GM12878 (cell line): ENCODE results near the gene TNPO2. TPM values are rescaled to one million over a fixed set of nuclear protein-coding genes. Genes with fewer than 3 reads are reported as not detected.

Experiments used
- ATAC-seq: fragments of 200-7000 bp; cut with Tn5 transposase; 3 replicates; pipeline ENCODE4 v1.9.1; 2020; ENCODE audit warnings: mild to moderate bottlenecking, moderate library complexity
- BruUV-seq: library from RNA; stranded (reverse); fragments of 400-500 nt; replicated peaks from 2 replicates; lab custom pipeline; 2021; lab: Mats Ljungman, UMichigan
- CTCF ChIA-PET: fragments of 300-600 bp; sonication (Branson Sonifier 250); formaldehyde crosslinking; extraction: SDS; loops from one replicate; lab custom pipeline; 2021; ENCODE audit warnings: inconsistent platforms; lab: Yijun Ruan, JAX
- POLR2A ChIA-PET: fragments of 350-600 bp; formaldehyde crosslinking; extraction: SDS; loops from one replicate; lab custom pipeline; 2021; ENCODE audit warnings: inconsistent platforms; lab: Charles Lee
- RAD21 ChIA-PET: fragments of 300-600 bp; sonication (Branson Sonifier 250); formaldehyde crosslinking; loops from one replicate; lab custom pipeline; 2023; ENCODE audit warnings: antibody characterized with exemption; ENCODE audit not compliant: unreplicated experiment; lab: Charles Lee
- SMC1A ChIA-PET: fragments of 300-600 bp; sonication (Branson Sonifier 250); formaldehyde crosslinking; loops from one replicate; lab custom pipeline; 2023; ENCODE audit not compliant: unreplicated experiment, uncharacterized antibody; lab: Charles Lee
- DNase-seq: peaks from one replicate; pipeline ENCODE4 v3.0.0-alpha.2; 2011; ENCODE audit warnings: low read depth, low spot score
- FAIRE-seq: peaks from 3 replicates; lab custom pipeline; 2011; peaks lifted over from hg19 to GRCh38; lab: Jason Lieb, UNC
- H2AFZ ChIP-seq: 2 replicates; pipeline ENCODE4 v1.6.0; 2011; ENCODE audit warnings: low read depth, low read length, control low read depth; ENCODE audit not compliant: control insufficient read depth
- H3K27ac ChIP-seq: 2 replicates; pipeline ENCODE4 v1.5.1; 2011; ENCODE audit warnings: control low read depth; ENCODE audit not compliant: control insufficient read depth, insufficient read depth
- H3K27me3 ChIP-seq, 2 experiments: replicated peaks in 1 of 2; 2 replicates each; pipeline versions ENCODE4 v1.6.0 to v1.6.1; 2011; ENCODE audit warnings: low read length in 1 of 2; ENCODE audit not compliant: control insufficient read depth in 2 of 2, insufficient read depth in 2 of 2
- H3K36me3 ChIP-seq, 2 experiments: 2 replicates each; pipeline ENCODE4 v1.5.1; 2011; ENCODE audit warnings: low read length in 1 of 2; ENCODE audit not compliant: control insufficient read depth in 2 of 2, insufficient read depth in 2 of 2
- H3K4me1 ChIP-seq: 2 replicates; pipeline ENCODE4 v1.6.1; 2011; ENCODE audit warnings: mild to moderate bottlenecking, low read length, moderate library complexity, mixed read lengths; ENCODE audit not compliant: control insufficient read depth, insufficient read depth
- H3K4me2 ChIP-seq: 2 replicates; pipeline ENCODE4 v1.6.0; 2011; ENCODE audit warnings: control low read depth; ENCODE audit not compliant: control insufficient read depth, insufficient read depth
- H3K4me3 ChIP-seq: fragments of 200-600 bp; sonication (generic); 2 replicates; pipeline ENCODE4 v1.5.1; 2016
- H3K79me2 ChIP-seq: 2 replicates; pipeline ENCODE4 v1.6.0; 2011; ENCODE audit warnings: low read length; ENCODE audit not compliant: control insufficient read depth, insufficient read depth
- H3K9ac ChIP-seq: 2 replicates; pipeline ENCODE4 v1.8.0; 2011; ENCODE audit warnings: low read length, control low read depth, mixed read lengths; ENCODE audit not compliant: control insufficient read depth, insufficient read depth
- H3K9me3 ChIP-seq: replicated peaks from 3 replicates; pipeline ENCODE4 v1.5.1; 2011; ENCODE audit warnings: mild to moderate bottlenecking, low read length; ENCODE audit not compliant: control insufficient read depth, insufficient read depth
- H4K20me1 ChIP-seq: 2 replicates; pipeline ENCODE4 v1.6.0; 2011; ENCODE audit not compliant: control insufficient read depth, insufficient read depth
- CBX5 ChIP-seq: sonication (generic); IDR thresholded peaks from 2 replicates; pipeline ENCODE4 v1.6.1; 2016; ENCODE audit warnings: low read depth, moderate library complexity, mild to moderate bottlenecking, inconsistent platforms
- ETV6 ChIP-seq, 2 experiments: fragments of 450-650 bp in 1 of 2; IDR thresholded peaks in 1 of 2; conservative IDR thresholded peaks in 1 of 2; 2 replicates each; pipeline ENCODE4 v1.6.1; 2014; ENCODE audit warnings: antibody characterized with exemption in 1 of 2, borderline replicate concordance in 1 of 2, low read depth in 1 of 2, mild to moderate bottlenecking in 1 of 2, moderate library complexity in 1 of 2
- FOXM1 ChIP-seq: IDR thresholded peaks from 2 replicates; pipeline ENCODE4 v1.6.1; 2012; ENCODE audit warnings: low read depth, mild to moderate bottlenecking, inconsistent platforms, low read length, moderate library complexity
- KAT2A ChIP-seq: conservative IDR thresholded peaks from 2 replicates; pipeline ENCODE4 v1.6.1; 2011; ENCODE audit warnings: low read depth, low read length; ENCODE audit not compliant: control insufficient read depth
- NR2C2 ChIP-seq: IDR thresholded peaks from 2 replicates; pipeline ENCODE4 v1.6.1; 2011; ENCODE audit warnings: borderline replicate concordance, low read depth; ENCODE audit not compliant: control insufficient read depth, insufficient read length
- PML ChIP-seq: IDR thresholded peaks from 2 replicates; pipeline ENCODE4 v1.6.1; 2012; ENCODE audit warnings: low read length, inconsistent platforms
- ZNF217 ChIP-seq: fragments of 450-650 bp; IDR thresholded peaks from 2 replicates; pipeline ENCODE4 v1.6.1; 2017; ENCODE audit warnings: antibody characterized with exemption, mild to moderate bottlenecking
- ZNF622 ChIP-seq: fragments of 450-650 bp; IDR thresholded peaks from 2 replicates; pipeline ENCODE4 v1.6.1; 2017; ENCODE audit warnings: mild to moderate bottlenecking, inconsistent platforms
- ZZZ3 ChIP-seq: IDR thresholded peaks from 2 replicates; pipeline ENCODE4 v1.6.1; 2011; ENCODE audit warnings: low read depth; ENCODE audit not compliant: control insufficient read depth, insufficient read length
- WGBS: methylation state at CpG from one replicate; pipeline ENCODE4 v1.1.6; 2016; ENCODE audit warnings: low lambda C conversion rate; ENCODE audit not compliant: insufficient replicate concordance, insufficient coverage; ENCODE audit errors: missing lambda C conversion rate; 5-methylcytosine and 5-hydroxymethylcytosine counted together
- in situ Hi-C: fragments of 300-500 bp; cut with MboI; formaldehyde crosslinking; loops from 9 replicates; pipeline ENCODE4 v1.14.3; 2018; ENCODE audit warnings: mixed read lengths
- intact Hi-C: fragments of 100-400 bp; cut with micrococcal nuclease; formaldehyde crosslinking; loops from one replicate; pipeline ENCODE4 v1.14.2; 2022; ENCODE audit not compliant: unreplicated experiment
- polyA plus RNA-seq, 11 experiments: library from polyadenylated mRNA; depleted of rRNA in 4 of 11; unstranded in 6 of 11; stranded (reverse) in 5 of 11; fragments of >200 nt; fragmentation: Nextera tagmentation in 4 of 11; fragmentation: Illumina TruSeq in 1 of 11; extraction: Ambion mirVana in 4 of 11; extraction: Trizol in 1 of 11; gene quantifications; 1 replicate in 1 of 11; 2 replicates in 10 of 11; pipeline versions ENCODE4 v1.2.1 to v1.2.3, GENCODE V29; 2011 to 2016; ENCODE audit warnings: inconsistent platforms in 2 of 11, missing spikeins in 2 of 11, low read depth in 1 of 11
- total RNA-seq, 4 experiments: library from RNA; depleted of rRNA in 3 of 4; stranded (reverse); fragments of >200 nt in 3 of 4; fragmentation: Illumina TruSeq in 1 of 4; extraction: Trizol in 1 of 4; gene quantifications; 2 replicates each; pipeline versions ENCODE4 v1.2.1 to v1.2.3, GENCODE V29; 2013 to 2021

Gene TNPO2
- total and polyA plus RNA-seq, 10 of the 15 experiments (the other 5 are each of a cell fraction or from before 2014, with no cell fraction given) = 5.5 to 99.7 (median 29.6) TPM

DNA sequence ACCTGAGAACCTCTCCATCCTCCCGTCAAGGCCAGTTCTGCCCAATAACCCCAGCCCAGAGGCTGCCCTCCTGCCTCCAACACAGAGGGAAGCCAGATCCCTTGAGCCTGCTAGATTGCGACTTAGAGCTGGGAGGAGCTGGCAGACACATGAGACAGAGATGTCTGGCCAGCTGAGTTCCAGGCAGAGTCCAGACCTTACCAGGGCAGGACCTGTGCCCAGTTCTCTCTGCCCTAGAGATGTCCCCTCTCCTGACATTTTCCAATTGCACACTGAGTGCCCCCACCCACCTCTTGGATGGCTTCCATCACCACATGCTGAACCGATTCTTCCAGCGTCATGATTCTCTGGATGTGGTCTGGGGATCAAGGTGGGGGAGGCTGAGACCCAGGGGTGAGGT, 48.6 kb upstream of the TNPO2 start (continued):
- TF ChIP-seq ZNF217 (no peak), KAT2A (no peak)

DNA sequence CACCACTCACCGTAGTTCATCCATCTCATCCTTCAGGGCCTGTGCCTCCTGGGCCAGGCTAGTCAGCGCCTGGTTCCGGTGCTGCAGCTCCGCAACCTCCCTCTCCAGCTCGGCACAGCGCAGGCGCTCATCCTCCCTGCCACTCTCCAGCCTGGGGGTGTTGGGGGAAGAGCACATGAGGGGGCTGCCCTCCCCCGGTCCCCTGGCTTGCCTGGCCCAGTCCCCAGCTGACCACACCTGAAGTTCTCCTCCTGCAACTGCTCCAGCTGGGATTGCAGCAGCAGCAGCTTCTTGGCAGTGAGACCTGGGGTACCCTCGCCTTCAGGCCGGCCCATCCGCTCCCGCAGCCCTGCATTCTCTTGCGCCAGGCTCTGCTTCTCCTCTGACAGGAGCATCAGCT, 47.2 kb upstream of the TNPO2 start:
- RAD21 ChIA-PET = interaction anchor here (1.6 to 4.3 kb wide), 2 partner anchors 25 to 77 kb away, joined by 4 to 22 read pairs; no protein-coding TSS in a partner anchor
- no peaks in the 10 kb centered on the region for H4K20me1 ChIP-seq
- TF ChIP-seq ETV6 (conservative IDR thresholded peaks at IDR 0.05 in 1 of 2, IDR thresholded peaks at IDR 0.05 in 1 of 2; ENCODE audit: borderline replicate concordance in 1 of 2, low read depth in 1 of 2) = no peak
- no peak for TF ChIP-seq ZZZ3
- no peak for TF ChIP-seq ZNF622
- no peak for TF ChIP-seq CBX5
- no peak for TF ChIP-seq FOXM1
- no peak for TF ChIP-seq NR2C2
- no peak for TF ChIP-seq PML
- ATAC-seq (no peak), FAIRE-seq (no peak), DNase-seq (no peak)
- no peak overlapping the region for H3K4me2 ChIP-seq
- CTCF ChIA-PET = interaction anchor here (0.7 to 17.0 kb wide), 3 partner anchors 9 to 77 kb away, joined by 3 to 426 read pairs (median 3); partner anchors contain the start of genes JUNB, PRDX2 and THSD8
- no peak overlapping the region for H3K9ac ChIP-seq
- no peaks in the 10 kb centered on the region for H3K36me3 ChIP-seq
- peaks cover 4% of the 10 kb centered on the region for H3K4me1 ChIP-seq
- BruUV-seq = no TSS peak
- no peaks in the 10 kb centered on the region for H3K79me2 ChIP-seq
- no peak overlapping the region for H3K27ac ChIP-seq
- WGBS = 93% methylated on average over 13 of the region's 13 CpGs
- no peaks in the 10 kb centered on the region for H3K9me3 ChIP-seq
- POLR2A ChIA-PET = no interaction called here
- H3K27me3 ChIP-seq = no peaks in the 10 kb centered on the region
- no peak overlapping the region for H3K4me3 ChIP-seq
- intact Hi-C loops (no loop called here), in situ Hi-C loops (no loop called here)
- SMC1A ChIA-PET = no interaction called here
- no peak overlapping the region for H2AFZ ChIP-seq
